HepG2 (cell line): ENCODE measurements around the gene PPP1R18. TPM values are rescaled to one million over a fixed set of nuclear protein-coding genes. Genes with fewer than 3 reads are reported as not detected.

Experiments
- ATAC-seq: fragments of 200-7000 bp; cut with Tn5 transposase; 3 replicates; pipeline ENCODE4 v1.9.1; 2020; ENCODE audit warnings: mild to moderate bottlenecking, moderate library complexity
- BruUV-seq: library from RNA; stranded (reverse); fragments of 400-500 nt; replicated peaks from 2 replicates; lab custom pipeline; 2021; lab: Mats Ljungman, UMichigan
- CTCF ChIA-PET: fragments of 300-600 bp; formaldehyde crosslinking; extraction: SDS; loops from one replicate; lab custom pipeline; 2021; ENCODE audit warnings: low total read pairs, inconsistent platforms, low intra/inter-chr PET ratio; lab: Yijun Ruan, JAX
- POLR2A ChIA-PET: fragments of 350-600 bp; sonication (Branson Sonifier 250); formaldehyde crosslinking; loops from one replicate; lab custom pipeline; 2020; ENCODE audit warnings: antibody characterized with exemption, inconsistent platforms; lab: Yijun Ruan, JAX
- DNase-seq: peaks from one replicate; pipeline ENCODE4 v3.0.0-alpha.2; 2015; ENCODE audit warnings: low spot score
- FAIRE-seq: peaks from 3 replicates; lab custom pipeline; 2011; peaks lifted over from hg19 to GRCh38; lab: Jason Lieb, UNC
- H2AFZ ChIP-seq: one replicate; pipeline ENCODE4 v1.6.1; 2011; ENCODE audit warnings: low read length, inconsistent platforms
- H3K27ac ChIP-seq: fragments of 300-600 bp; 3 replicates; pipeline ENCODE4 v1.8.0; 2011; ENCODE audit warnings: mixed run types, mild to moderate bottlenecking, mixed read lengths, low read length, inconsistent platforms; ENCODE audit not compliant: insufficient read depth; ENCODE audit errors: extremely low read length
- H3K27me3 ChIP-seq, 2 experiments: fragments of 200-600 bp in 1 of 2; 2 replicates in 1 of 2; 3 replicates in 1 of 2; pipeline versions ENCODE4 v1.6.0 to v1.8.0; 2011; ENCODE audit warnings: low read length in 2 of 2, mild to moderate bottlenecking in 2 of 2, moderate library complexity in 2 of 2, inconsistent platforms in 1 of 2; ENCODE audit not compliant: insufficient read depth in 2 of 2, control insufficient read depth in 1 of 2
- H3K36me3 ChIP-seq, 2 experiments: fragments of 200-600 bp in 1 of 2; replicated peaks in 1 of 2; 2 replicates in 1 of 2; 3 replicates in 1 of 2; pipeline versions ENCODE4 v1.5.1 to v1.8.0; 2011; ENCODE audit warnings: low read length in 2 of 2, inconsistent platforms in 1 of 2; ENCODE audit not compliant: insufficient read depth in 2 of 2, control insufficient read depth in 1 of 2
- H3K4me1 ChIP-seq: 2 replicates; pipeline ENCODE4 v1.5.1; 2012; ENCODE audit warnings: low read length, inconsistent platforms; ENCODE audit not compliant: insufficient read depth
- H3K4me2 ChIP-seq: 2 replicates; pipeline ENCODE4 v1.6.0; 2011; ENCODE audit warnings: low read depth, low read length, inconsistent platforms
- H3K4me3 ChIP-seq, 3 experiments: fragments of 200-600 bp in 1 of 3; sonication (generic), shearing (Covaris generic) in 1 of 3; replicated peaks in 1 of 3; 2 replicates each; pipeline ENCODE4 v1.5.1; 2011 to 2016; ENCODE audit warnings: low read length in 3 of 3, inconsistent platforms in 2 of 3, low read depth in 2 of 3, mild to moderate bottlenecking in 2 of 3, control low read depth in 1 of 3, mixed read lengths in 1 of 3; ENCODE audit not compliant: insufficient read depth in 1 of 3
- H3K79me2 ChIP-seq: one replicate; pipeline ENCODE4 v1.6.1; 2011; ENCODE audit warnings: low read length, inconsistent platforms; ENCODE audit not compliant: insufficient read depth
- H3K9ac ChIP-seq: 2 replicates; pipeline ENCODE4 v1.6.0; 2011; ENCODE audit warnings: mild to moderate bottlenecking, low read depth, low read length, inconsistent platforms; ENCODE audit not compliant: insufficient read depth
- H3K9me3 ChIP-seq: 2 replicates; pipeline ENCODE4 v1.5.1; 2012; ENCODE audit warnings: mild to moderate bottlenecking, low read length
- H4K20me1 ChIP-seq: 2 replicates; pipeline ENCODE4 v1.6.0; 2011; ENCODE audit warnings: inconsistent platforms, mild to moderate bottlenecking, low read length, moderate library complexity; ENCODE audit not compliant: insufficient read depth
- FUBP1 ChIP-seq: sonication (generic); formaldehyde crosslinking; IDR thresholded peaks from 2 replicates; pipeline ENCODE4 v1.5.1; 2020; ENCODE audit warnings: missing genetic modification reagents, mild to moderate bottlenecking, borderline replicate concordance
- HNRNPL ChIP-seq: fragments of 200-400 bp; formaldehyde crosslinking; IDR thresholded peaks from 2 replicates; pipeline ENCODE4 v1.6.1; 2017; ENCODE audit warnings: mild to moderate bottlenecking, low read depth, low read length
- HOXA7 ChIP-seq: sonication (generic); formaldehyde crosslinking; IDR thresholded peaks from 2 replicates; pipeline ENCODE4 v1.8.1; 2022; ENCODE audit warnings: mild to moderate bottlenecking, missing genetic modification reagents, moderate library complexity
- IKZF1 ChIP-seq: fragments of 450-650 bp; IDR thresholded peaks from 2 replicates; pipeline ENCODE4 v1.7.1; 2016
- JUN ChIP-seq: sonication (generic); formaldehyde crosslinking; IDR thresholded peaks from 2 replicates; pipeline ENCODE4 v1.4.0; 2020; ENCODE audit warnings: mild to moderate bottlenecking, missing genetic modification reagents
- MIER2 ChIP-seq: IDR thresholded peaks from 2 replicates; pipeline ENCODE4 v1.6.1; 2016; ENCODE audit warnings: missing biosample characterization, missing genetic modification reagents
- PHB2 ChIP-seq: fragments of 450-650 bp; IDR thresholded peaks from 2 replicates; pipeline ENCODE4 v1.6.1; 2018; ENCODE audit not compliant: partially characterized antibody
- RNF2 ChIP-seq: fragments of 450-650 bp; conservative IDR thresholded peaks from 2 replicates; pipeline ENCODE4 v1.6.1; 2016; ENCODE audit warnings: low read depth
- SMYD3 ChIP-seq: sonication (generic); formaldehyde crosslinking; IDR thresholded peaks from 2 replicates; pipeline ENCODE4 v1.8.1; 2023; ENCODE audit warnings: mild to moderate bottlenecking, missing genetic modification reagents
- SNAPC4 ChIP-seq: sonication (generic); formaldehyde crosslinking; IDR thresholded peaks from 2 replicates; pipeline ENCODE4 v1.4.0; 2020; ENCODE audit warnings: mild to moderate bottlenecking, missing genetic modification reagents
- TBX2 ChIP-seq: sonication (generic); formaldehyde crosslinking; IDR thresholded peaks from 2 replicates; pipeline ENCODE4 v1.5.0; 2020; ENCODE audit warnings: missing genetic modification reagents, mild to moderate bottlenecking, borderline replicate concordance
- XRCC5 ChIP-seq: fragments of 200-400 bp; formaldehyde crosslinking; optimal IDR thresholded peaks from 2 replicates; pipeline ENCODE3; 2017; ENCODE audit warnings: mild to moderate bottlenecking, low read length
- ZFP36L2 ChIP-seq: sonication (generic); formaldehyde crosslinking; IDR thresholded peaks from 2 replicates; pipeline ENCODE4 v1.4.0; 2020; ENCODE audit warnings: missing genetic modification reagents
- ZFP90 ChIP-seq: sonication (generic); formaldehyde crosslinking; IDR thresholded peaks from 2 replicates; pipeline ENCODE4 v1.8.0; 2022; ENCODE audit warnings: missing genetic modification reagents, mild to moderate bottlenecking, inconsistent platforms, borderline replicate concordance
- ZNF33A ChIP-seq: sonication (generic); formaldehyde crosslinking; IDR thresholded peaks from 2 replicates; pipeline ENCODE4 v1.5.1; 2020; ENCODE audit warnings: missing genetic modification reagents, mild to moderate bottlenecking, moderate library complexity, borderline replicate concordance
- ZNF781 ChIP-seq: sonication (generic); formaldehyde crosslinking; IDR thresholded peaks from 2 replicates; pipeline ENCODE4 v1.5.1; 2020; ENCODE audit warnings: borderline replicate concordance, mild to moderate bottlenecking, missing genetic modification reagents; ENCODE audit errors: not compliant biosample characterization
- ZNF850 ChIP-seq: sonication (generic); formaldehyde crosslinking; conservative IDR thresholded peaks from 2 replicates; pipeline ENCODE4 v1.9.0; 2021; ENCODE audit warnings: mild to moderate bottlenecking, missing genetic modification reagents
- ZNF878 ChIP-seq: sonication (generic); formaldehyde crosslinking; IDR thresholded peaks from 2 replicates; pipeline ENCODE4 v1.8.1; 2023; ENCODE audit warnings: mild to moderate bottlenecking, missing genetic modification reagents, moderate library complexity
- ZNF891 ChIP-seq: sonication (generic); formaldehyde crosslinking; IDR thresholded peaks from 2 replicates; pipeline ENCODE4 v1.5.0; 2020; ENCODE audit warnings: mild to moderate bottlenecking, missing genetic modification reagents
- WGBS: methylation state at CpG from one replicate; pipeline ENCODE4 v1.1.6; 2017; ENCODE audit warnings: low lambda C conversion rate; 5-methylcytosine and 5-hydroxymethylcytosine counted together
- in situ Hi-C: cut with HindIII; loops from 2 replicates; pipeline ENCODE4 v1.10.0; 2017; ENCODE audit warnings: low pct_unique_long_range_greater_than_20kb; ENCODE audit not compliant: extremely low pct_ligation_motif_present
- intact Hi-C: fragments of 100-400 bp; cut with micrococcal nuclease; formaldehyde crosslinking; loops from one replicate; pipeline ENCODE4 v1.10.0; 2022; ENCODE audit not compliant: unreplicated experiment
- polyA plus RNA-seq, 8 experiments: library from polyadenylated mRNA; depleted of rRNA in 3 of 8; stranded (reverse) in 7 of 8; unstranded in 1 of 8; fragments of >200 nt; fragmentation: Illumina TruSeq in 4 of 8; extraction: Trizol in 4 of 8; gene quantifications; 2 replicates each; pipeline versions ENCODE4 v1.2.1 to v1.2.3, GENCODE V29; 2011 to 2016; ENCODE audit warnings: low read depth in 4 of 8, missing spikeins in 1 of 8, mixed read lengths in 1 of 8; ENCODE audit not compliant: insufficient read depth in 1 of 8
- total RNA-seq, 5 experiments: library from RNA; depleted of rRNA; stranded (reverse); fragments of >200 nt; fragmentation: Illumina TruSeq; extraction: Trizol; gene quantifications; 2 replicates each; pipeline ENCODE4 v1.2.3, GENCODE V29; 2016; ENCODE audit warnings: low read depth in 1 of 5

The PPP1R18 gene
- total and polyA plus RNA-seq, 2 of the 13 experiments (the other 11 are each of a cell fraction or from before 2014, with no cell fraction given): 4.9 to 9.2 TPM

DNA sequence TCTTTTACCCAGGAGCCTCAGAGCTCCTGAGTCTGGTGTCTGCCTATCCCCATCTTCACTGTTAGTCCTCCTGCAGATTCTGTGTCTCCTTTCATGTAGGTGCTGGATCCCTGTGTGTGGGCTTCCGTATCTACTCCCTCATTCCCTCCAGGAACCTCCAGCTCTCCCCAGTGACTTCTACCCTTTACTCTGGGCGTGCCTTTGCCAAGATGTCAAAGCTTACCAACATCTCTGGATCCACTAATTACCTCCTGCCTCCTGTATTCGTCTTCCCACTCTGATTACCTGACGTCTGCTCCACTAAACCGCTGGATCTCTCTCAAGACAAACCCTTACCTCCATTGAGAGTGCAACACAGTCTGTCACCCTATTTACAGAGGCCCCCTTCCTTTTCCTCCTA is 41.7 kb downstream of the PPP1R18 start (continued):
- no peak for TF ChIP-seq SNAPC4 (CRISPR knock-in tag)
- TF ChIP-seq XRCC5: no peak
- no peak for TF ChIP-seq TBX2 (CRISPR knock-in tag)
- no peak for TF ChIP-seq HOXA7 (CRISPR knock-in tag)

- ATAC-seq (no peak), DNase-seq (no peak), FAIRE-seq (no peak)
- intact Hi-C loops: no loop called here
- no TSS peak for BruUV-seq
- Histone ChIP-seq H3K4me1 (peaks cover 45% of the 10 kb centered on the region), H4K20me1 (no peaks in the 10 kb centered on the region), H3K27me3 (no peaks in the 10 kb centered on the region; a peak in 1 of 5 replicates), H3K27ac (peak overlapping the region; percentile 31), H3K4me3 (no peak overlapping the region), H3K79me2 (peaks cover 13% of the 10 kb centered on the region), H3K4me2 (no peak overlapping the region), H3K9me3 (no peaks in the 10 kb centered on the region), H3K36me3 (peaks cover 14 to 50% of the 10 kb centered on the region in 2 experiments; a peak in 4 of 5 replicates), H3K9ac (no peak overlapping the region), H2AFZ (no peak overlapping the region)
- POLR2A ChIA-PET: interaction anchor here (1.1 to 2.5 kb wide), 3 partner anchors 12 to 74 kb away, joined by 3 to 13 read pairs (median 3); partner anchors contain the start of gene MDC1
- CTCF ChIA-PET: no interaction called here
- in situ Hi-C loops: no loop called here
- WGBS: 90% methylated on average over 2 of the region's 2 CpGs
- TF ChIP-seq PHB2 (no peak), ZNF891 (CRISPR knock-in tag) (no peak), ZNF850 (CRISPR knock-in tag) (no peak), FUBP1 (CRISPR knock-in tag) (no peak), RNF2 (no peak), ZFP36L2 (CRISPR knock-in tag) (no peak), IKZF1 (no peak), SMYD3 (CRISPR knock-in tag) (no peak), HNRNPL (no peak), MIER2 (CRISPR knock-in tag) (no peak), JUN (CRISPR knock-in tag) (no peak), ZNF781 (CRISPR knock-in tag) (no peak), ZNF33A (CRISPR knock-in tag) (no peak), ZNF878 (no peak), ZFP90 (no peak)
These were observed 42.8 kb downstream of the PPP1R18 start for GRCh38 chr6:30643656-30644055.
